Loucy (cell line): ENCODE measurements around the gene ADGRD1.

Source experiments
- H2AFZ ChIP-seq: fragments of 200-600 bp; sonication (generic); 2 replicates; pipeline ENCODE4 v1.6.0; 2016; ENCODE audit warnings: antibody characterized with exemption, mild to moderate bottlenecking, low read length, moderate library complexity
- H3F3A ChIP-seq: fragments of 200-600 bp; 2 replicates; pipeline ENCODE4 v1.6.0; 2016; ENCODE audit warnings: antibody characterized with exemption, low read depth, mild to moderate bottlenecking
- H3K27me3 ChIP-seq: fragments of 200-600 bp; sonication (generic); 2 replicates; pipeline ENCODE4 v1.6.1; 2014; ENCODE audit warnings: low read length, mild to moderate bottlenecking; ENCODE audit not compliant: insufficient read depth, poor library complexity, severe bottlenecking
- H3K36me3 ChIP-seq: fragments of 200-600 bp; sonication (generic); 2 replicates; pipeline ENCODE4 v1.6.1; 2016; ENCODE audit warnings: low read length; ENCODE audit not compliant: insufficient read depth
- H3K4me1 ChIP-seq: fragments of 200-600 bp; sonication (generic); 2 replicates; pipeline ENCODE4 v1.5.1; 2014; ENCODE audit warnings: low read length, mild to moderate bottlenecking; ENCODE audit not compliant: insufficient read depth, poor library complexity, severe bottlenecking
- H3K4me2 ChIP-seq: fragments of 200-600 bp; sonication (generic); 2 replicates; pipeline ENCODE4 v1.6.0; 2014; ENCODE audit warnings: antibody characterized with exemption, low read length, low read depth, mild to moderate bottlenecking; ENCODE audit not compliant: poor library complexity, severe bottlenecking
- H3K4me3 ChIP-seq: fragments of 200-600 bp; sonication (generic); 2 replicates; pipeline ENCODE4 v1.5.1; 2014; ENCODE audit warnings: low read length, mild to moderate bottlenecking, mixed read lengths; ENCODE audit not compliant: poor library complexity, severe bottlenecking
- H3K79me2 ChIP-seq: fragments of 200-600 bp; sonication (generic); 2 replicates; pipeline ENCODE4 v1.6.1; 2014; ENCODE audit warnings: low read length; ENCODE audit not compliant: insufficient read depth
- H3K9ac ChIP-seq: fragments of 200-600 bp; sonication (generic); 2 replicates; pipeline ENCODE4 v1.6.0; 2014; ENCODE audit warnings: mild to moderate bottlenecking, low read depth, low read length, moderate library complexity; ENCODE audit not compliant: poor library complexity, severe bottlenecking
- H3K9me2 ChIP-seq: fragments of 200-600 bp; sonication (generic); replicated peaks from 2 replicates; pipeline ENCODE4 v1.6.1; 2016; ENCODE audit warnings: low read depth, low read length, mixed read lengths
- H3K9me3 ChIP-seq: fragments of 200-600 bp; sonication (generic); 2 replicates; pipeline ENCODE4 v1.6.1; 2014; ENCODE audit warnings: mild to moderate bottlenecking, antibody characterized with exemption, low read length, low read depth; ENCODE audit not compliant: insufficient read depth
- H4K20me1 ChIP-seq: fragments of 200-600 bp; sonication (generic); 2 replicates; pipeline ENCODE4 v1.6.0; 2014; ENCODE audit warnings: antibody characterized with exemption, low read length, mild to moderate bottlenecking; ENCODE audit not compliant: insufficient read depth, poor library complexity, severe bottlenecking
- EZH2phosphoT487 ChIP-seq: fragments of 200-600 bp; IDR thresholded peaks from 2 replicates; pipeline ENCODE4 v1.6.1; 2018; ENCODE audit warnings: antibody characterized with exemption, mild to moderate bottlenecking, moderate library complexity, borderline replicate concordance
- TF ChIP-seq, protein P1 (sequence below): fragments of 200-600 bp; sonication (generic); conservative IDR thresholded peaks from 2 replicates; pipeline ENCODE4 v1.5.1; 2014; ENCODE audit warnings: mild to moderate bottlenecking, antibody characterized with exemption, low read length

The ADGRD1 gene

DNA sequence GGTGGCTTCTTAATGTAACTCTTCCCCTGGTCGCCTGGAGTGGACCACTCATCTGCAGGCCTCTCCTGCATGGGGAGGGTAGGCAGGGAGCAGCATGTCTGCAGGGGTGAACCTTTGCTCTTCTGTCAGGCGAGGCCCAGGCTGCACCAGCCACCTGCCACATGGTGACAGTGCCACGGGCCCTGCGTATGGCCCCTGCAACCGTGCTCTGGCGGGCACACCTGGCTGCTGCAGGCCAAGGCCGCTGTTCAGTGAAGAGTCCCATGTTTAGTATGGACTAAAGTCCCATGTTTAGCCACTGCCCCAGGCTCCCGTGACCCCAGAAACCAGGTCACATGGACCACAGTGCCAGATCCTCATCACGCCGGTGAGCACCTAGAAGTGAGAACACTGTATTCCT is 187.0 kb downstream of the ADGRD1 start:
- H3K4me1 ChIP-seq = no peaks in the 10 kb centered on the region
- no peaks in the 10 kb centered on the region for H3K79me2 ChIP-seq
- H4K20me1 ChIP-seq = no peaks in the 10 kb centered on the region
- H2AFZ ChIP-seq = no peak overlapping the region
- H3K9ac ChIP-seq = no peak overlapping the region
- no peaks in the 10 kb centered on the region for H3K9me2 ChIP-seq
- no peaks in the 10 kb centered on the region for H3F3A ChIP-seq
- no peaks in the 10 kb centered on the region for H3K9me3 ChIP-seq
- H3K36me3 ChIP-seq = no peaks in the 10 kb centered on the region
- no peaks in the 10 kb centered on the region for H3K27me3 ChIP-seq
- H3K4me2 ChIP-seq = no peak overlapping the region
- no peak for TF ChIP-seq EZH2phosphoT487
- TF ChIP-seq, protein P1, sequence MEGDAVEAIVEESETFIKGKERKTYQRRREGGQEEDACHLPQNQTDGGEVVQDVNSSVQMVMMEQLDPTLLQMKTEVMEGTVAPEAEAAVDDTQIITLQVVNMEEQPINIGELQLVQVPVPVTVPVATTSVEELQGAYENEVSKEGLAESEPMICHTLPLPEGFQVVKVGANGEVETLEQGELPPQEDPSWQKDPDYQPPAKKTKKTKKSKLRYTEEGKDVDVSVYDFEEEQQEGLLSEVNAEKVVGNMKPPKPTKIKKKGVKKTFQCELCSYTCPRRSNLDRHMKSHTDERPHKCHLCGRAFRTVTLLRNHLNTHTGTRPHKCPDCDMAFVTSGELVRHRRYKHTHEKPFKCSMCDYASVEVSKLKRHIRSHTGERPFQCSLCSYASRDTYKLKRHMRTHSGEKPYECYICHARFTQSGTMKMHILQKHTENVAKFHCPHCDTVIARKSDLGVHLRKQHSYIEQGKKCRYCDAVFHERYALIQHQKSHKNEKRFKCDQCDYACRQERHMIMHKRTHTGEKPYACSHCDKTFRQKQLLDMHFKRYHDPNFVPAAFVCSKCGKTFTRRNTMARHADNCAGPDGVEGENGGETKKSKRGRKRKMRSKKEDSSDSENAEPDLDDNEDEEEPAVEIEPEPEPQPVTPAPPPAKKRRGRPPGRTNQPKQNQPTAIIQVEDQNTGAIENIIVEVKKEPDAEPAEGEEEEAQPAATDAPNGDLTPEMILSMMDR = no peak
- H3K4me3 ChIP-seq = no peak overlapping the region

DNA sequence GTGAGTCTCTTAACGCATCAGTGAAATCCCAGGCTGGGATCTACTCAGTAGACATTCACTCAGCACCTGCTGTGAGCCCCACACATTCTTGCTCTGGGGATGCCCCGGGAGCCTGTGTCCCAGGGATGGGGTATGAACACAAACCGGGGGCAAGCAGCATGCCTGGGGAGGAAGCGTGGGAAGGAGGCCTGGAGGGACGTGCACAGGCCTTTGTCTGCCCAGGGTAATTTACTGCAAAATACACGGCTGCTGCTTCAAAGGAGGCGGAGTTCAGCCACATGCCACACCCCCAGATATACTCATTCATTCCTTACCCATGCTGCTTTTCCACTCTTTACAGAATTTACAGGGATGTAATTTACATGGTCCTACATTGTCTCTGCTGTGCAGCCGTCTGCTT is 187.8 kb downstream of the ADGRD1 start:
- Histone ChIP-seq H3K79me2 (no peaks in the 10 kb centered on the region), H3F3A (no peaks in the 10 kb centered on the region), H3K4me3 (no peak overlapping the region), H3K4me2 (no peak overlapping the region), H4K20me1 (no peaks in the 10 kb centered on the region), H3K9ac (no peak overlapping the region), H2AFZ (no peak overlapping the region), H3K9me3 (no peaks in the 10 kb centered on the region), H3K36me3 (no peaks in the 10 kb centered on the region), H3K27me3 (no peaks in the 10 kb centered on the region), H3K9me2 (no peaks in the 10 kb centered on the region), H3K4me1 (no peaks in the 10 kb centered on the region)
- no peak for TF ChIP-seq EZH2phosphoT487
- TF ChIP-seq, protein P1 = no peak

DNA sequence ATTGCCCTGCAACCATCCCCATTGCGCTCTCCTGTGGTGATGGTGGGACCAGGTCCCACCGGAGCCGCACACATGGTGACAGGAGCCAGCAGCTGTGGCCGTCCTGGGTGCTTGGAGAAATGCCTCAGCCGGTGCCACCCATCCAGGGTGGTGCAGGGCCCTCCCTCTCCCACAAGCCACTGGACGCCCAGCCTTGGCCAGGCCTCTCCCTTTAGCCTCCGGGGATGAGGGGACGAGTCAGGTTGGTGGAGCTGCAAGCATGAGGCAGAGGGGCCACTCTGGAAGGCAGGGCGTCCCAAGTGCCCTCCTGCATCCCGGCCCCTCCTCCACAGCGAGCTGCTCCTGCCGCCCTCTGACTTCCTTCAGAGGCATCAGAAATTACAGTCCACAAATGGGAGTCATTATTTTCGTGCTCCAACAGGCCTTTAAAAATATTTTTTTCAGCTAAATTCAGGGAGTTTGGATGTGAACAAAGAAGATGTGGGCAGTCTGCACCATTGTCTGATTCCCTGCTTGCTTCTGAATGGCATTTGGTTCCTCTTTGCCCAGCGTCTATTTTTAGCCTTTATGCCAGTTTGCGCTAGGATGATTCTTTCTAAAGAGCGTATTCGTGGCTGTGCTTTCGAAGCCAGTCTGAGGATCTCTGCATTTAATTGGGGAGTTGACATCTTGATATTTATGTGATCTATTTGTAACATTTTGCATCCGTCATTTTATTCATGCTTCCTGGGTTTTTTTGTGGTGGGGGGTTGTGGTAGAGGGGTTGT is 189.4 kb downstream of the ADGRD1 start:
- Histone ChIP-seq H3K9ac (no peak overlapping the region), H3K9me2 (no peaks in the 10 kb centered on the region), H3K4me1 (no peaks in the 10 kb centered on the region), H3K4me3 (no peak overlapping the region), H4K20me1 (no peaks in the 10 kb centered on the region), H3F3A (no peaks in the 10 kb centered on the region), H3K36me3 (no peaks in the 10 kb centered on the region), H3K9me3 (no peaks in the 10 kb centered on the region), H3K27me3 (no peaks in the 10 kb centered on the region), H3K4me2 (no peak overlapping the region), H3K79me2 (no peaks in the 10 kb centered on the region), H2AFZ (no peak overlapping the region)
- TF ChIP-seq, protein P1 = no peak
- no peak for TF ChIP-seq EZH2phosphoT487
